Activated CD4-positive, alpha-beta memory T cell treated with anti-CD3 and anti-CD28 coated beads for 36 hours (primary cell): ENCODE results near the gene PLTP. TPM values are rescaled to one million over a fixed set of nuclear protein-coding genes. Genes with fewer than 3 reads are reported as not detected.

Experiments
- total RNA-seq, 2 experiments: library from RNA; stranded (reverse); gene quantifications; one replicate each; pipeline ENCODE4 v1.2.3, GENCODE V29; 2021

Gene PLTP
- total RNA-seq, 2 experiments from 2014 or later = 9.4 to 9.5 TPM

Other genes with a start within 250 kb of the PLTP start
- gene WFDC11, start 241.9 kb downstream of the PLTP start, total RNA-seq = not detected
- gene WFDC13, start 210.1 kb downstream of the PLTP start, total RNA-seq = not detected
- not detected for gene WFDC10B, start 207.1 kb downstream of the PLTP start, total RNA-seq
- not detected for gene SPINT4, start 189.8 kb downstream of the PLTP start, total RNA-seq
- gene WFDC3, start 120.3 kb downstream of the PLTP start, total RNA-seq = not detected
- gene DNTTIP1, start 120.2 kb downstream of the PLTP start, total RNA-seq = 10 to 100 TPM; 24.9 to 27.0 TPM
- gene UBE2C, start 99.5 kb downstream of the PLTP start, total RNA-seq = 100 to 1,000 TPM; 192 to 196 TPM
- gene TNNC2, start 84.8 kb downstream of the PLTP start, total RNA-seq = not detected
- 1 to 10 TPM; 1.8 to 2.2 TPM for gene SNX21, start 78.4 kb downstream of the PLTP start, total RNA-seq
- 10 to 100 TPM; 25.5 to 29.0 TPM for gene ACOT8, start 54.8 kb downstream of the PLTP start, total RNA-seq
- 1 to 10 TPM; 4.7 TPM for gene ZSWIM3, start 54.5 kb downstream of the PLTP start, total RNA-seq
- 1 to 10 TPM; 7.7 to 8.1 TPM for gene ZSWIM1, start 30.9 kb downstream of the PLTP start, total RNA-seq
- under 1 TPM; 0.50 to 0.63 TPM for gene SPATA25, start 24.5 kb downstream of the PLTP start, total RNA-seq
- 1 to 10 TPM; 2.3 to 2.5 TPM for gene NEURL2, start 20.9 kb downstream of the PLTP start, total RNA-seq
- 10 to 100 TPM; 49.8 to 54.8 TPM for gene CTSA, start 20.8 kb downstream of the PLTP start, total RNA-seq
- gene PCIF1, start 22.5 kb upstream of the PLTP start, total RNA-seq = 10 to 100 TPM; 29.9 to 33.0 TPM
- gene ZNF335, start 60.0 kb upstream of the PLTP start, total RNA-seq = 10 to 100 TPM; 24.1 to 26.0 TPM
- gene MMP9, start 96.8 kb upstream of the PLTP start, total RNA-seq = under 1 TPM; 0.10 to 0.12 TPM
- under 1 TPM in 1 of 2 experiments, not detected in 1; 0.97 TPM for gene SLC12A5, start 117.1 kb upstream of the PLTP start, total RNA-seq
- gene NCOA5, start 177.8 kb upstream of the PLTP start, total RNA-seq = 10 to 100 TPM; 13.1 to 13.7 TPM
- 1 to 10 TPM; 3.2 to 4.0 TPM for gene CD40, start 206.2 kb upstream of the PLTP start, total RNA-seq